PC-3 (cell line): ENCODE measurements around the gene TMEM178B. TPM values are rescaled to one million over a fixed set of nuclear protein-coding genes. Genes with fewer than 3 reads are reported as not detected.

Experiments
- ATAC-seq: fragments of 200-7000 bp; cut with Tn5 transposase; 2 replicates; pipeline ENCODE4 v1.9.1; 2020; ENCODE audit warnings: mild to moderate bottlenecking, moderate library complexity
- BruUV-seq: library from RNA; stranded (reverse); fragments of 400-500 nt; replicated peaks from 2 replicates; lab custom pipeline; 2021; lab: Mats Ljungman, UMichigan
- CTCF ChIA-PET: fragments of 300-600 bp; sonication (Branson Sonifier 250); formaldehyde crosslinking; loops from one replicate; lab custom pipeline; 2022; ENCODE audit warnings: antibody characterized with exemption; lab: Charles Lee
- POLR2A ChIA-PET: fragments of 300-600 bp; sonication (Branson Sonifier 250); formaldehyde crosslinking; loops from one replicate; lab custom pipeline; 2022; ENCODE audit warnings: antibody characterized with exemption; ENCODE audit not compliant: unreplicated experiment; lab: Charles Lee
- DNase-seq: peaks from one replicate; pipeline ENCODE4 v3.0.0-alpha.2; 2015
- H2AFZ ChIP-seq: fragments of 300-600 bp; sonication (generic); 2 replicates; pipeline ENCODE4 v1.6.0; 2016; ENCODE audit warnings: antibody characterized with exemption, low read length
- H3F3A ChIP-seq: fragments of 300-600 bp; sonication (generic); one replicate; pipeline ENCODE4 v1.6.0; 2017; ENCODE audit warnings: antibody characterized with exemption, low read length, control low read depth, mild to moderate bottlenecking; ENCODE audit not compliant: unreplicated experiment
- H3K27ac ChIP-seq: fragments of 300-600 bp; sonication (generic); 2 replicates; pipeline ENCODE4 v1.5.1; 2016; ENCODE audit warnings: mild to moderate bottlenecking, low read length
- H3K27me3 ChIP-seq: fragments of 300-600 bp; sonication (generic); 2 replicates; pipeline ENCODE4 v1.6.1; 2016; ENCODE audit warnings: low read length, mixed read lengths
- H3K36me3 ChIP-seq: fragments of 300-600 bp; sonication (generic); 2 replicates; pipeline ENCODE4 v1.6.1; 2016; ENCODE audit warnings: low read depth, mixed run types, low read length, mixed read lengths
- H3K4me1 ChIP-seq: fragments of 300-600 bp; sonication (generic); 2 replicates; pipeline ENCODE4 v1.5.1; 2016; ENCODE audit warnings: low read length; ENCODE audit not compliant: insufficient read depth
- H3K4me2 ChIP-seq: fragments of 300-600 bp; sonication (generic); 2 replicates; pipeline ENCODE4 v1.6.0; 2016; ENCODE audit warnings: low read length
- H3K4me3 ChIP-seq: fragments of 300-600 bp; sonication (generic); 2 replicates; pipeline ENCODE4 v1.5.1; 2016; ENCODE audit warnings: mild to moderate bottlenecking, low read length, mixed read lengths
- H3K79me2 ChIP-seq: fragments of 300-600 bp; sonication (generic); 2 replicates; pipeline ENCODE4 v1.6.1; 2017; ENCODE audit warnings: low read length, mixed read lengths
- H3K9ac ChIP-seq: fragments of 300-600 bp; sonication (generic); 2 replicates; pipeline ENCODE4 v1.6.0; 2016; ENCODE audit warnings: mild to moderate bottlenecking, low read length
- H3K9me2 ChIP-seq: fragments of 300-600 bp; sonication (generic); replicated peaks from 2 replicates; pipeline ENCODE4 v1.6.1; 2016; ENCODE audit warnings: mixed run types, low read length, mixed read lengths
- H3K9me3 ChIP-seq: fragments of 300-600 bp; sonication (generic); 2 replicates; pipeline ENCODE4 v1.6.1; 2016; ENCODE audit warnings: low read length, mixed read lengths
- H4K20me1 ChIP-seq: fragments of 300-600 bp; sonication (generic); 2 replicates; pipeline ENCODE4 v1.6.1; 2016; ENCODE audit warnings: low read length, mixed read lengths
- CTCF ChIP-seq: fragments of 300-600 bp; sonication (generic); conservative IDR thresholded peaks from 2 replicates; pipeline ENCODE4 v1.5.1; 2017; ENCODE audit warnings: antibody characterized with exemption, low read depth, mild to moderate bottlenecking, low read length
- EZH2 ChIP-seq: fragments of 300-600 bp; sonication (generic); IDR thresholded peaks from one replicate; pipeline ENCODE4 v1.6.1; 2017; ENCODE audit warnings: antibody characterized with exemption, mild to moderate bottlenecking, low read length; ENCODE audit not compliant: unreplicated experiment
- EZH2phosphoT487 ChIP-seq: fragments of 300-600 bp; sonication (generic); IDR thresholded peaks from 2 replicates; pipeline ENCODE4 v1.6.1; 2018; ENCODE audit warnings: mild to moderate bottlenecking, antibody characterized with exemption, low read length, borderline replicate concordance
- intact Hi-C: fragments of 100-400 bp; cut with micrococcal nuclease; formaldehyde crosslinking; loops from 2 replicates; pipeline ENCODE4 v1.9.0; 2023
- total RNA-seq: library from RNA; depleted of rRNA; stranded (reverse); fragments of >200 nt; gene quantifications from 2 replicates; pipeline ENCODE4 v1.2.3, GENCODE V29; 2014

TMEM178B gene
- total RNA-seq, 1 experiment from 2014 or later: 0.29 TPM

GRCh38 chr7:141356161-141356560 lies 282.3 kb downstream of the TMEM178B start:
- ATAC-seq: no peak
- H3F3A ChIP-seq: no peaks in the 10 kb centered on the region
- H3K4me1 ChIP-seq: no peaks in the 10 kb centered on the region
- no peak overlapping the region for H3K9ac ChIP-seq
- TF ChIP-seq EZH2 (no peak), CTCF (no peak), EZH2phosphoT487 (no peak)
- no peak overlapping the region for H3K27ac ChIP-seq
- intact Hi-C loops: no loop called here
- no peaks in the 10 kb centered on the region for H3K36me3 ChIP-seq
- ChIA-PET POLR2A (no interaction called here), CTCF (no interaction called here)
- no peaks in the 10 kb centered on the region for H4K20me1 ChIP-seq
- DNase-seq: peak; percentile 5
- H3K9me2 ChIP-seq: no peaks in the 10 kb centered on the region
- H3K4me2 ChIP-seq: no peak overlapping the region
- H3K79me2 ChIP-seq: no peaks in the 10 kb centered on the region
- H3K4me3 ChIP-seq: no peak overlapping the region
- no TSS peak for BruUV-seq
- peaks cover 13% of the 10 kb centered on the region for H3K27me3 ChIP-seq
- no peak overlapping the region for H2AFZ ChIP-seq
- no peaks in the 10 kb centered on the region for H3K9me3 ChIP-seq

GRCh38 chr7:141358386-141358785 lies 284.5 kb downstream of the TMEM178B start:
- Histone ChIP-seq H3K79me2 (no peaks in the 10 kb centered on the region), H2AFZ (no peak overlapping the region), H3K36me3 (no peaks in the 10 kb centered on the region), H3K9me3 (no peaks in the 10 kb centered on the region), H3K9me2 (no peaks in the 10 kb centered on the region), H3K27ac (no peak overlapping the region), H3K4me3 (no peak overlapping the region), H4K20me1 (no peaks in the 10 kb centered on the region), H3K4me2 (no peak overlapping the region), H3F3A (no peaks in the 10 kb centered on the region), H3K27me3 (peaks cover 4% of the 10 kb centered on the region), H3K4me1 (peaks cover 10% of the 10 kb centered on the region; the same call in 1 of the 2 replicates), H3K9ac (no peak overlapping the region)
- CTCF ChIA-PET: no interaction called here
- no TSS peak for BruUV-seq
- ATAC-seq (no peak), DNase-seq (no peak)
- POLR2A ChIA-PET: no interaction called here
- TF ChIP-seq EZH2: no peak
- TF ChIP-seq CTCF: no peak
- intact Hi-C loops: no loop called here

- no peak overlapping the region for H3K9ac ChIP-seq
Measured at GRCh38 chr7:141359262-141359661, 285.4 kb downstream of the TMEM178B start.

More at GRCh38 chr7:141359262-141359661, 285.4 kb downstream of the TMEM178B start:
- no peak for TF ChIP-seq EZH2phosphoT487
- no peaks in the 10 kb centered on the region for H3K9me3 ChIP-seq
- peaks cover 11% of the 10 kb centered on the region; the same call in 1 of the 2 replicates for H3K4me1 ChIP-seq
- ChIA-PET CTCF (no interaction called here), POLR2A (no interaction called here)
- H2AFZ ChIP-seq: no peak overlapping the region
- H3K4me2 ChIP-seq: no peak overlapping the region
- H3K27me3 ChIP-seq: no peaks in the 10 kb centered on the region
- no peaks in the 10 kb centered on the region for H3K36me3 ChIP-seq
- no peak overlapping the region for H3K27ac ChIP-seq
- H3K4me3 ChIP-seq: no peak overlapping the region
- no TSS peak for BruUV-seq
- H3K79me2 ChIP-seq: no peaks in the 10 kb centered on the region
- intact Hi-C loops: no loop called here
- H3K9me2 ChIP-seq: no peaks in the 10 kb centered on the region
- H4K20me1 ChIP-seq: no peaks in the 10 kb centered on the region
- H3F3A ChIP-seq: no peaks in the 10 kb centered on the region
- ATAC-seq (no peak), DNase-seq (no peak)
